HFF-Myc (cell line): Measurements from ENCODE around the gene CHAC1.

Source experiments
- DNase-seq: peaks from one replicate; pipeline ENCODE4 v3.0.0-alpha.2; 2011; ENCODE audit warnings: low read depth; ENCODE audit errors: extremely low read depth
- H3K4me3 ChIP-seq: replicated peaks from 2 replicates; pipeline ENCODE4 v1.5.1; 2011; ENCODE audit warnings: low read depth, mild to moderate bottlenecking, control low read depth, low read length
- TF ChIP-seq, protein P1 (sequence below): IDR thresholded peaks from 2 replicates; pipeline ENCODE4 v1.5.1; 2012; ENCODE audit warnings: mild to moderate bottlenecking, low read depth, low read length, control low read depth; ENCODE audit errors: missing control alignments

Gene CHAC1

DNA sequence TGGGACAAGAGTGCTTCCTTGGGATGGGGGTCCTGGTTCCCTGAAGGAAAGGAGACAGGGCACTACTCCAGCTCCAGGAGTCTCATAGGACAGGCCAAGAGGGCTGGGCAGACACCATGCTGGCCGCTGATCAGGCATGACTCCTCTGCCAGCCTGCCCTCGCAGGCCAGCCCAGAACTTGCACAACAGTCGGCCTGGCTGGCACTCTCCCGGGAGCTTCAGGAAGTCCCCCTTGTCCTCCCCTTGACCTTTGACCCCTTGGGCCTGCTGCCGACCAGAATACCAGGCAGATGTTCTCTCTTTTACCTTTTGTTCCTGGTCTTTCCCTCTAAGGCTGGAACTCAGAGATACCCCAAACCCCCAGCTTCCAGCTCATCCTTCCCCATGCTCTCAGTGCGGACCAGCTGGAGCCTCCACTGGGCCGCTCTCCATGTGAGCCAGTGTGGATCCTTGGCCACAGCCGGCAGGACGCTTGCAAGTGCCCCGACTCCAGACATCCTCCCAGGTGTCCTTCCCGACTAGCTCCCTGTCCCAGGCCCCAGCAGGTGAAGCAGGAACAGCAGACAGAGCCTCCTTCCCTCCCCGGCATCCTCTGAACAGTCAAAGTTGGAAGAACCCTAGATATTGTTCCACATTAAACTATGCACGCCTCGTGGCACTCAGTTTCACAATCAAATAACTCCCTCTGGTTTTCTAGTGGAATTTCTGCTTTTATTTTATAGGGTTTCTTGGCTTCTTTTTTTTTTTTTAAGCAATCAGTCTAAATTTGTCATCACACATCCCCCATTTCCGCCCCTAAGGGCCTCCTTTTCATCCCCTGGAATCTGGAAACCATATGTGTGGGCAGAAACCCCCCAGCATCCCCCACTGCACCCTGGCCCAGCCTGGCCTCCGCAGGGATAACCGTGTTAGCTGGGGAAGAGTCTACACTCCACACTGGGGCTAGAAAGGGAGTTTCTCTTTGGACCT lies 43.3 kb upstream of the CHAC1 start:
- TF ChIP-seq, protein P1, sequence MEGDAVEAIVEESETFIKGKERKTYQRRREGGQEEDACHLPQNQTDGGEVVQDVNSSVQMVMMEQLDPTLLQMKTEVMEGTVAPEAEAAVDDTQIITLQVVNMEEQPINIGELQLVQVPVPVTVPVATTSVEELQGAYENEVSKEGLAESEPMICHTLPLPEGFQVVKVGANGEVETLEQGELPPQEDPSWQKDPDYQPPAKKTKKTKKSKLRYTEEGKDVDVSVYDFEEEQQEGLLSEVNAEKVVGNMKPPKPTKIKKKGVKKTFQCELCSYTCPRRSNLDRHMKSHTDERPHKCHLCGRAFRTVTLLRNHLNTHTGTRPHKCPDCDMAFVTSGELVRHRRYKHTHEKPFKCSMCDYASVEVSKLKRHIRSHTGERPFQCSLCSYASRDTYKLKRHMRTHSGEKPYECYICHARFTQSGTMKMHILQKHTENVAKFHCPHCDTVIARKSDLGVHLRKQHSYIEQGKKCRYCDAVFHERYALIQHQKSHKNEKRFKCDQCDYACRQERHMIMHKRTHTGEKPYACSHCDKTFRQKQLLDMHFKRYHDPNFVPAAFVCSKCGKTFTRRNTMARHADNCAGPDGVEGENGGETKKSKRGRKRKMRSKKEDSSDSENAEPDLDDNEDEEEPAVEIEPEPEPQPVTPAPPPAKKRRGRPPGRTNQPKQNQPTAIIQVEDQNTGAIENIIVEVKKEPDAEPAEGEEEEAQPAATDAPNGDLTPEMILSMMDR = no peak
- no peak overlapping the region for H3K4me3 ChIP-seq
- DNase-seq = peak; percentile 70

DNA sequence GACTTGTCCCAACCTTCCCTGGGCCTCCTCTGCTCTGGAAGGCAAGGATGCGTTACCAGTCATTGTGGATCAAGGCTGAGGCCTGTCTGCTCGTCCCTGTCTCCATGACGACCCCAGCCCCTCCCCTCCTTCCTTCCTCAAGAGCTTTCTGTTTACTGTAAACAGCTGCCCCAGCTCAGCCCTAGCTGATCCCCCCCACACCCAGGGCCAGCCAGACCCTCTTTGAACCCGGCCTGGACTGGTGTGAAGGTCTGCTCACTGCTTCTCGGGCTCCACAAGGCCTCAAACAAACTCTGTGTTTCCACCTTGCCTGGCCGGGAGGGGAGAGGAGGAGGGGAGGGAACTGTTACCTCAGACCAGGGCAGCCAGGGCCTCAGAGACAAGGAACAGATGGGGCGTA lies 42.1 kb upstream of the CHAC1 start:
- no peak overlapping the region for H3K4me3 ChIP-seq
- DNase-seq = no peak
- TF ChIP-seq, protein P1 = no peak

DNA sequence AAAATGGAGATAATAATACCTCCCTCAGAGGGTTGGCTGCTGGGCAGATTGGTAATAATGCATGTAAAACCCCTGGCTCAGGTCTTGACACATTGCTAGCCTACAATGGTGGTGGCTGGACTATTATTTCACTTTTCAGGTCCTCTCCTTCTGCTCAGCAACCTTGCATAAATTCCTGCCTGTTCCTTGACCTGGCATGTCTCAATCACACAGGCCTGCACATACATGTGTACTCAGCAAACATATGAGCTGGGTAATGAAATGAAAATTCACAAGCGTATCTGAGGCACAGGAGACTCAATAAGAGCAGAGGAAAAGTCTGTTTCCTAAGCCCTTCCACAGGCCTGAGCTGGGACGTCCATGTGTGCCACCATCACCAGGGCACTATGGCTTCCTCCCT lies 41.6 kb upstream of the CHAC1 start:
- TF ChIP-seq, protein P1 = no peak
- DNase-seq = no peak
- no peak overlapping the region for H3K4me3 ChIP-seq

DNA sequence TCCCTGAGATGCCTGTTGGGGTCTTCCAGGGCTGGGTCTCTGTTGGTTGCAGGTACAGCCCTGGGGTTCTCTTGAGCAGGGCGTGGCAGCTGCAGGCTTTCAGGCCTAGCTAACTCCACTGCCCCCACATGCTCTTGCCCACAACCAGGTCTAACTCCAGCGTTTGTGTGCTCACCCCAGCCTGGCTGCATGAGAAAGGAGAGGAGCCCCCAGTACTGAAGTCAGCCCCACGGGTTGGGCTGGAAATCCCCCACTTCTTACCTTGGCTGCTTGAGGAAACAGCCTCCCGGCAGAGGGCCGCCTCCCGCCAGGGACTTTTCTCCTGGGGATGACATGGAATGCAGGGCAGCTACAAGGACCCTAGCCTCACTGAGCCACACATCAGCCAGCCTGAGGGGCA lies 40.8 kb upstream of the CHAC1 start:
- DNase-seq = no peak
- H3K4me3 ChIP-seq = no peak overlapping the region
- TF ChIP-seq, protein P1 = no peak

DNA sequence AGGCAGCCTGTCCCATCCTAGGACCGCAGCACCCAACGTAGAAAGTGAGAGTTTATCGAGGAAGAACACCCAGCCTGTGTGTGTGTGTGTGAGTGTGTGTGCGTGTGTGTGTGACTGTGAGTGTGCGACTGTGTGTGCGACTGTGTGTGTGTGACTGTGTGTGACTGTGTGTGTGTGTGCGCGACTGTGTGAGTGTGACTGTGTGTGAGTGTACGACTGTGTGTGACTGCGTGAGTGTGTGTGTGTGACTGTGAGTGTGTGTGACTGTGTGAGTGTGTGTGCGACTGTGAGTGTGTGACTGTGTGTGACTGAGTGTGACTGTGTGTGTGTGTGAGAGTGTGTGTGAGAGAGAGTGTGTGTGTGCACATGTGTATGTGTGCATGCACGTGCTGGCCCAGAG lies 39.3 kb upstream of the CHAC1 start:
- TF ChIP-seq, protein P1 = no peak
- no peak for DNase-seq
- H3K4me3 ChIP-seq = no peak overlapping the region

DNA sequence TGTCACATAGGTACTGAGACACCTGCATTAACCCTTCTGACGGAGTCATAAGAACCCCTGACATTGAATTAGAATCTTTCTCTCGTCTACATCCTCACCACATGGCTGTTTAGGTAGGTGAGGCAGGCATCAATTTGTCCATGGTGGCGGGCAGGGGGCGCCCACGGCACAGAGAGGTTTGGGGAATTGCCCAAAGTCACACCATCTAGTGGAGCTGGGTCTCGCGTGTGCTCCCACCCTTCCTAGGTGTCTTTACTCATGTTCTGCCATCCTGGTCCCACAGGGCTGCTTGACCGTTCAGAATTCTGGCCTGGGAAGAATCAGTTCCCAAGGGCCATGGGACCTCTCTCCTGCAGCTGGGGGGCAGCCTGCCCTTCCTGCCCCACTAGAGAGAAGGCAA lies 38.8 kb upstream of the CHAC1 start:
- DNase-seq = no peak

More for the DNA sequence above, 38.8 kb upstream of the CHAC1 start:
- H3K4me3 ChIP-seq = no peak overlapping the region
- TF ChIP-seq, protein P1 = no peak
